Uterus (tissue), 4 donors: ENCODE measurements around the gene VNN1. TPM values are rescaled to one million over a fixed set of nuclear protein-coding genes. Genes with fewer than 3 reads are reported as not detected.

ENCODE experiments used
- DNase-seq, 2 donors: peaks; one replicate each; pipeline ENCODE4 v3.0.0-alpha.2; 2019 to 2020
- H3K27ac ChIP-seq, 2 donors: fragments of 200-600 bp; sonication (generic); 1 replicate in 1 of 2; 2 replicates in 1 of 2; pipeline ENCODE4 v1.5.1; 2016 to 2018
- H3K27me3 ChIP-seq, 2 donors: fragments of 200-600 bp; sonication (generic); one replicate each; pipeline ENCODE4 v1.5.1; 2018 to 2019; ENCODE audit warnings: control low read depth in 1 of 2
- H3K36me3 ChIP-seq, 2 donors: fragments of 200-600 bp; sonication (generic); one replicate each; pipeline ENCODE4 v1.5.1; 2019; ENCODE audit warnings: control low read depth in 1 of 2
- H3K4me1 ChIP-seq, 2 donors: fragments of 200-600 bp; sonication (generic); one replicate each; pipeline ENCODE4 v1.5.1; 2018 to 2019; ENCODE audit warnings: control low read depth in 1 of 2
- H3K4me3 ChIP-seq, 2 donors: fragments of 200-600 bp; sonication (generic); 1 replicate in 1 of 2; 2 replicates in 1 of 2; pipeline ENCODE4 v1.5.1; 2018 to 2019; ENCODE audit warnings: mild to moderate bottlenecking in 1 of 2
- H3K9me3 ChIP-seq, 2 donors: fragments of 200-600 bp; sonication (generic); one replicate each; pipeline ENCODE4 v1.5.1; 2019; ENCODE audit warnings: control low read depth in 1 of 2
- CTCF ChIP-seq, 4 experiments: fragments of 200-600 bp in 2 of 4; fragments of 450-650 bp in 2 of 4; sonication (generic) in 2 of 4; IDR thresholded peaks; one replicate each; pipeline ENCODE4 v1.5.1; 2016 to 2019; ENCODE audit warnings: antibody characterized with exemption in 4 of 4, mild to moderate bottlenecking in 2 of 4, moderate library complexity in 1 of 4
- POLR2A ChIP-seq, 2 donors: fragments of 450-650 bp; IDR thresholded peaks; one replicate each; pipeline ENCODE4 v1.6.1; 2016; ENCODE audit warnings: antibody characterized with exemption in 2 of 2, mild to moderate bottlenecking in 1 of 2, moderate library complexity in 1 of 2
- intact Hi-C: fragments of 100-400 bp; cut with DNase I; formaldehyde crosslinking; loops from one replicate; pipeline ENCODE4 v1.15.1; 2023; ENCODE audit warnings: low total_unique reads
- total RNA-seq, 4 donors: library from RNA; depleted of rRNA in 3 of 4; stranded (reverse); fragments of >200 nt in 3 of 4; gene quantifications; one replicate each; pipeline versions ENCODE4 v1.1.0 to v1.2.4, GENCODE V29; 2014 to 2023
- donor health status: DM: yes; HTN: yes; CAD: no.

VNN1 gene, protein sequence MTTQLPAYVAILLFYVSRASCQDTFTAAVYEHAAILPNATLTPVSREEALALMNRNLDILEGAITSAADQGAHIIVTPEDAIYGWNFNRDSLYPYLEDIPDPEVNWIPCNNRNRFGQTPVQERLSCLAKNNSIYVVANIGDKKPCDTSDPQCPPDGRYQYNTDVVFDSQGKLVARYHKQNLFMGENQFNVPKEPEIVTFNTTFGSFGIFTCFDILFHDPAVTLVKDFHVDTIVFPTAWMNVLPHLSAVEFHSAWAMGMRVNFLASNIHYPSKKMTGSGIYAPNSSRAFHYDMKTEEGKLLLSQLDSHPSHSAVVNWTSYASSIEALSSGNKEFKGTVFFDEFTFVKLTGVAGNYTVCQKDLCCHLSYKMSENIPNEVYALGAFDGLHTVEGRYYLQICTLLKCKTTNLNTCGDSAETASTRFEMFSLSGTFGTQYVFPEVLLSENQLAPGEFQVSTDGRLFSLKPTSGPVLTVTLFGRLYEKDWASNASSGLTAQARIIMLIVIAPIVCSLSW
- 1 to 10 TPM in 1 of 4 donors, under 1 TPM in 2, not detected in 1; 0.64 to 2.9 (median 0.83) TPM for total RNA-seq

GRCh38 chr6:132713352-132714134 lies at the start of gene VNN1:
VNN1 (minus strand) TSS chr6:132714055; CDS start chr6:132714035, 20 bp downstream.
- no peak for DNase-seq
- Histone ChIP-seq H3K9me3 (no peaks in the 10 kb centered on the region), H3K36me3 (no peaks in the 10 kb centered on the region), H3K27ac (no peak within 1 kb of the TSS), H3K4me1 (no peaks in the 10 kb centered on the region), H3K27me3 (no peaks in the 10 kb centered on the region), H3K4me3 (no peak within 1 kb of the TSS)
- intact Hi-C loops, result no loop called here
- TF ChIP-seq POLR2A (IDR thresholded peaks at IDR 0.05) (no peak), CTCF (IDR thresholded peaks at IDR 0.05) (no peak)

DNA sequence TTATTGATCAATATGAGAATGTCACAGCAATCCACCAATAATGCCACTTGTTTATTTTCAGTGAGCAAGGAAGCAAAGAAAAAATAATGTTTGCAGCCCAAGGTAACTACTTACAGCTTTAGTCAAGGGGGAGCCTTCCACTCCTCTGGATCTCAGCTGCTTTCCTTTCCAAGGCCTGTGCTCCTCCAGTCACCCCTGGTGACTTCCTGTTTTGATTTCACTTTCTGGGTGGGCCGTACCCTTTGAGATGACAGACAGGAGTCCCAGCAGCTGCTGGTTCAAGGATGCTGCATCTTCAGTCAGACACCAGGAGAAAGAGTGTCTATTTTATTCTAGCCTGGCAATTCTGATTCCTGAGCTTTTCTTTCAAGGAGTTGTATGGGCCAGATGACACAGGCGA lies 49.4 kb upstream of the VNN1 start:
- Histone ChIP-seq H3K4me3 (no peak overlapping the region), H3K4me1 (no peaks in the 10 kb centered on the region), H3K9me3 (no peaks in the 10 kb centered on the region), H3K27ac (no peak overlapping the region), H3K36me3 (no peaks in the 10 kb centered on the region), H3K27me3 (no peaks in the 10 kb centered on the region)
- DNase-seq, result no peak
- no peak for TF ChIP-seq CTCF (IDR thresholded peaks at IDR 0.05)
- no peak for TF ChIP-seq POLR2A (IDR thresholded peaks at IDR 0.05)
- intact Hi-C loops, result no loop called here

GRCh38 chr6:132760256-132760655 lies 46.4 kb upstream of the VNN1 start:
- Histone ChIP-seq H3K9me3 (no peaks in the 10 kb centered on the region), H3K4me1 (no peaks in the 10 kb centered on the region), H3K27me3 (no peaks in the 10 kb centered on the region), H3K27ac (no peak overlapping the region), H3K4me3 (no peak overlapping the region), H3K36me3 (no peaks in the 10 kb centered on the region)
- TF ChIP-seq CTCF (IDR thresholded peaks at IDR 0.05) (no peak), POLR2A (IDR thresholded peaks at IDR 0.05) (no peak)
- no peak for DNase-seq
- intact Hi-C loops, result no loop called here

GRCh38 chr6:132758689-132759088 lies 44.8 kb upstream of the VNN1 start:
- no peak overlapping the region for H3K27ac ChIP-seq
- no peaks in the 10 kb centered on the region for H3K36me3 ChIP-seq
- intact Hi-C loops, result no loop called here
- no peak for DNase-seq
- H3K9me3 ChIP-seq, result no peaks in the 10 kb centered on the region
- no peak overlapping the region for H3K4me3 ChIP-seq
- H3K27me3 ChIP-seq, result no peaks in the 10 kb centered on the region
- no peak for TF ChIP-seq POLR2A (IDR thresholded peaks at IDR 0.05)
- no peak for TF ChIP-seq CTCF (IDR thresholded peaks at IDR 0.05)
- H3K4me1 ChIP-seq, result no peaks in the 10 kb centered on the region

- TF ChIP-seq CTCF (IDR thresholded peaks at IDR 0.05), result no peak
- TF ChIP-seq POLR2A (IDR thresholded peaks at IDR 0.05), result no peak
- intact Hi-C loops, result no loop called here
Observed at GRCh38 chr6:132752255-132752654, 38.4 kb upstream of the VNN1 start.

More at GRCh38 chr6:132752255-132752654, 38.4 kb upstream of the VNN1 start:
- Histone ChIP-seq H3K4me1 (no peaks in the 10 kb centered on the region), H3K36me3 (no peaks in the 10 kb centered on the region), H3K9me3 (no peaks in the 10 kb centered on the region), H3K27ac (no peak overlapping the region), H3K4me3 (no peak overlapping the region), H3K27me3 (no peaks in the 10 kb centered on the region)
- no peak for DNase-seq
